Calu3 (cell line): ENCODE data around the gene TSPO2. TPM values are rescaled to one million over a fixed set of nuclear protein-coding genes. Genes with fewer than 3 reads are reported as not detected.
A peak's percentile ranks its signal among the peaks of the same experiment; 100 is the strongest.

Experiments used
- BruUV-seq: library from RNA; stranded (reverse); fragments of 400-500 nt; replicated peaks from 2 replicates; lab custom pipeline; 2021; lab: Mats Ljungman, UMichigan
- CTCF ChIA-PET: fragments of 300-600 bp; sonication (Branson Sonifier 250); formaldehyde crosslinking; loops from one replicate; lab custom pipeline; 2022; ENCODE audit warnings: antibody characterized with exemption; lab: Charles Lee
- DNase-seq: peaks from one replicate; pipeline ENCODE4 v3.0.0; 2022
- H3K27ac Mint-ChIP-seq: one replicate; pipeline ENCODE4 v1.8.0; 2022; ENCODE audit warnings: mixed read lengths; ENCODE audit not compliant: unreplicated experiment
- H3K27me3 Mint-ChIP-seq: one replicate; pipeline ENCODE4 v1.8.0; 2022; ENCODE audit warnings: mixed read lengths; ENCODE audit not compliant: unreplicated experiment
- H3K36me3 Mint-ChIP-seq: one replicate; pipeline ENCODE4 v1.8.0; 2022; ENCODE audit warnings: mild to moderate bottlenecking, moderate library complexity, mixed read lengths; ENCODE audit not compliant: insufficient read depth, unreplicated experiment
- H3K4me1 Mint-ChIP-seq: one replicate; pipeline ENCODE4 v1.8.0; 2022; ENCODE audit warnings: mild to moderate bottlenecking, low read depth, mixed read lengths; ENCODE audit not compliant: unreplicated experiment
- H3K4me3 Mint-ChIP-seq: one replicate; pipeline ENCODE4 v1.8.0; 2022; ENCODE audit warnings: mild to moderate bottlenecking, low read depth, moderate library complexity, mixed read lengths; ENCODE audit not compliant: unreplicated experiment
- H3K9me3 Mint-ChIP-seq: one replicate; pipeline ENCODE4 v1.8.0; 2022; ENCODE audit warnings: low read depth, mixed read lengths; ENCODE audit not compliant: unreplicated experiment
- intact Hi-C: fragments of 100-400 bp; cut with micrococcal nuclease; formaldehyde crosslinking; loops from one replicate; pipeline ENCODE4 v1.10.0; 2022; ENCODE audit not compliant: unreplicated experiment
- total RNA-seq: library from RNA; stranded (reverse); gene quantifications from 2 replicates; pipeline ENCODE4 v1.2.3, GENCODE V29; 2022
- TF ChIP-seq, protein P1 (sequence below): fragments of 200-600 bp; IDR thresholded peaks from one replicate; pipeline ENCODE4 v1.8.0; 2022; ENCODE audit warnings: antibody characterized with exemption; ENCODE audit not compliant: unreplicated experiment

TSPO2 gene
- total RNA-seq, 1 experiment from 2014 or later: not detected

DNA sequence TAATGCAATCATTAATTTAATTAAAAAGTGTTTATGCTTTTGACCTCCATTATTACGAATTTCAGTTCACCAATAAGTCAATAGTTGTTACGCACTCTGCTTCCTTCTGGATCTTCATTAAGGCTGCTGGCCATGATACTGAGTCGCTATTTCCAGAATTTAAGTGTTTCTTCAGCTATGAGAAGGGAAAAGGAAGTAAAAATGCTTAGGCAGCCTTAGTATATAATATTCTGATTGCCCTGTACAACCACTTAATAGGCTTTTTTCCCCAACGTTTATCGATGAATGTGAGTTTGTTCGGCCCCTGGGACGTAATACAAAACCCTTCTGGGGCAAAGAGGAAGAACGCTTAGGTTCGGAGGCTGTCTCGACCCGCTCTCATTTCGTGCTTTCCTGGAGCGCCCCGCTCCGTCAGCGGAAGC lies 29.2 kb downstream of the TSPO2 start:
- DNase-seq: no peak
- BruUV-seq: no TSS peak
- Mint-ChIP-seq H3K27me3 (no peaks in the 10 kb centered on the region), H3K27ac (peak overlapping the region; percentile 95), H3K4me3 (peak overlapping the region; percentile 83), H3K36me3 (peaks cover 58% of the 10 kb centered on the region), H3K4me1 (peaks cover 47% of the 10 kb centered on the region), H3K9me3 (no peaks in the 10 kb centered on the region)
- TF ChIP-seq, protein P1, sequence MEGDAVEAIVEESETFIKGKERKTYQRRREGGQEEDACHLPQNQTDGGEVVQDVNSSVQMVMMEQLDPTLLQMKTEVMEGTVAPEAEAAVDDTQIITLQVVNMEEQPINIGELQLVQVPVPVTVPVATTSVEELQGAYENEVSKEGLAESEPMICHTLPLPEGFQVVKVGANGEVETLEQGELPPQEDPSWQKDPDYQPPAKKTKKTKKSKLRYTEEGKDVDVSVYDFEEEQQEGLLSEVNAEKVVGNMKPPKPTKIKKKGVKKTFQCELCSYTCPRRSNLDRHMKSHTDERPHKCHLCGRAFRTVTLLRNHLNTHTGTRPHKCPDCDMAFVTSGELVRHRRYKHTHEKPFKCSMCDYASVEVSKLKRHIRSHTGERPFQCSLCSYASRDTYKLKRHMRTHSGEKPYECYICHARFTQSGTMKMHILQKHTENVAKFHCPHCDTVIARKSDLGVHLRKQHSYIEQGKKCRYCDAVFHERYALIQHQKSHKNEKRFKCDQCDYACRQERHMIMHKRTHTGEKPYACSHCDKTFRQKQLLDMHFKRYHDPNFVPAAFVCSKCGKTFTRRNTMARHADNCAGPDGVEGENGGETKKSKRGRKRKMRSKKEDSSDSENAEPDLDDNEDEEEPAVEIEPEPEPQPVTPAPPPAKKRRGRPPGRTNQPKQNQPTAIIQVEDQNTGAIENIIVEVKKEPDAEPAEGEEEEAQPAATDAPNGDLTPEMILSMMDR: no peak
- CTCF ChIA-PET: interaction anchor here (0.5 kb wide), 1 partner anchor 72 kb away, joined by 15 read pairs; no protein-coding TSS in a partner anchor
- intact Hi-C loops: loop anchor here (1.0 kb wide), 1 partner anchor 32 kb away; the partner anchor contains the start of gene UNC5CL

DNA sequence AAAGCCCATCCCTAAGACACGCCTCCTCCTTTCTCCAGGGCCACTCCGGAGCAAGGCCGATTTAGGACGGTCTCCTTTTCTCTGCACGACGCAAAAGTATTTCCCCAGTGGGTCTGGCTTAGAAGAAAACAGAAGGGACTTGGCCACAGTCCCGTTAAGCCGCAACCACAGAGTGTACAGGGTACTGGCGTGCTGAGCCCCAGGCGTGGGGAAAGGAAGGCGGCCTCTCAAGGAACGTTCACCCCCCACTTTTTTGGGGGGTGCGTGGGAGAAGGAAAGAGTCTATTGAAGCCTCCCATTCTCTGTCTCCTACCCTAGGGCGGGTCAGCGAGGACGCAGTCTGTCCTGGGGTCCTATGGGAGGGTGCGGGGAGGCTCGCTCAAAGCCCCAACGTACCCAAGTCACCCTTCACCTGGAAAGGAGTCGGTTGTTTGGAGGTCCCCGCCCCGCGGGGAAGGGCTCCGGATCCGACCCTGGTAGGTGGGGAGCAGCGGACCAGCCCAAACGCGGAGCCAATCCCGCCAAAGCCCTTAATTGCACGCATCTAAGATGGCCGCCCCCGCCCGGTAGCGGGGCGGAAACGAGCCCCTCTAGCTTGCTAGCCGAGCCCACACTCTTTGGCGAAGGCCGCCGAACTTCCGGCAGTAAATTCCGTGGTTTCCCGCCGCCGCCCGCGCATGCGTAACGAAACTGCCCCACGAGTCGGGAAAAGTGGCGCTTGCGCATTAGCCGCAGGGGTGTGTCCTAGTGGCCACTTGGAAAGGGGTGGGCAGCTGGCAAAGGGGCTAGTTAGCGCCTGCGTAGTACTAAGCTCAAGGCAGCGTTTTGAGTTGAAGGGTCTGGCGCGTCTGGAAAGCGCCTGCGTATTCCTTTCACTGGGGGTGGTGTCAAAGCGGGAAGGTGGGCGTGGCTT lies 29.9 kb downstream of the TSPO2 start, which contains the start of gene OARD1:
OARD1 (minus strand) TSS at position 434 of the 913 bp plus-strand sequence. CDS start 722 bp downstream, outside the sequence.
- no TSS peak for BruUV-seq
- peak; percentile 99 for DNase-seq
- H3K4me3 Mint-ChIP-seq: peak within 1 kb of the TSS; percentile 83
- H3K27ac Mint-ChIP-seq: peak within 1 kb of the TSS; percentile 95
- intact Hi-C loops: loop anchor here (1.0 kb wide), 1 partner anchor 33 kb away; the partner anchor contains the start of gene UNC5CL
- TF ChIP-seq, protein P1: no peak
- H3K4me1 Mint-ChIP-seq: peaks cover 40% of the 10 kb centered on the region
- no peaks in the 10 kb centered on the region for H3K9me3 Mint-ChIP-seq
- CTCF ChIA-PET: interaction anchor here (0.5 to 1.7 kb wide), 3 partner anchors 32 to 73 kb away, joined by 3 to 15 read pairs (median 13); partner anchors contain the start of gene UNC5CL
- H3K27me3 Mint-ChIP-seq: no peaks in the 10 kb centered on the region
- H3K36me3 Mint-ChIP-seq: peaks cover 51% of the 10 kb centered on the region

DNA sequence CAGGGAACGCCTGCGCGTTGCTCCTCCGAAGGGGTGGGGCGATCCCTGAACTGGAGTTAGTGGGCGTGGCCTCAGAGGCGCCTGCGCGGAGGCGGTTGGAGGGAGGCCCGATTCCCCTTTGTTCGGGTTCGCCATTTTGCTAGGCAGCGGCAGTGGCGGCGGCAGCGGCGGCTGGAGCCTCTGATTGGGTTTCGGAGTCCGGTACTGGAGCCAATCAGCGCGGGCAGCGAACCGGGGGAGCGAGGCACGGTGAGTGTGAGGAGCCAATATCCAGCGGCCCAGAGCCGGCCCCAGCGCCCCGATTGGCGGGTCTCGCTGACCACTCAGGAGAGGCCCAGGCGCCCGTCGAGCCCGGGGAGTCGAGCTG lies 30.6 kb downstream of the TSPO2 start, which contains the start of gene NFYA:
NFYA (plus strand) TSS at position 139 of the 367 bp plus-strand sequence. CDS start 6,116 bp downstream, outside the sequence.
- Mint-ChIP-seq H3K36me3 (peaks cover 50% of the 10 kb centered on the region), H3K4me3 (peak within 1 kb of the TSS; percentile 83), H3K27me3 (no peaks in the 10 kb centered on the region), H3K9me3 (no peaks in the 10 kb centered on the region), H3K4me1 (peaks cover 38% of the 10 kb centered on the region), H3K27ac (peak within 1 kb of the TSS; percentile 96)
- BruUV-seq: no TSS peak
- DNase-seq: peak; percentile 100
- intact Hi-C loops: no loop called here
- CTCF ChIA-PET: interaction anchor here (1.0 to 1.7 kb wide), 2 partner anchors 33 to 36 kb away, joined by 3 to 13 read pairs; partner anchors contain the start of gene UNC5CL
- TF ChIP-seq, protein P1: no peak

DNA sequence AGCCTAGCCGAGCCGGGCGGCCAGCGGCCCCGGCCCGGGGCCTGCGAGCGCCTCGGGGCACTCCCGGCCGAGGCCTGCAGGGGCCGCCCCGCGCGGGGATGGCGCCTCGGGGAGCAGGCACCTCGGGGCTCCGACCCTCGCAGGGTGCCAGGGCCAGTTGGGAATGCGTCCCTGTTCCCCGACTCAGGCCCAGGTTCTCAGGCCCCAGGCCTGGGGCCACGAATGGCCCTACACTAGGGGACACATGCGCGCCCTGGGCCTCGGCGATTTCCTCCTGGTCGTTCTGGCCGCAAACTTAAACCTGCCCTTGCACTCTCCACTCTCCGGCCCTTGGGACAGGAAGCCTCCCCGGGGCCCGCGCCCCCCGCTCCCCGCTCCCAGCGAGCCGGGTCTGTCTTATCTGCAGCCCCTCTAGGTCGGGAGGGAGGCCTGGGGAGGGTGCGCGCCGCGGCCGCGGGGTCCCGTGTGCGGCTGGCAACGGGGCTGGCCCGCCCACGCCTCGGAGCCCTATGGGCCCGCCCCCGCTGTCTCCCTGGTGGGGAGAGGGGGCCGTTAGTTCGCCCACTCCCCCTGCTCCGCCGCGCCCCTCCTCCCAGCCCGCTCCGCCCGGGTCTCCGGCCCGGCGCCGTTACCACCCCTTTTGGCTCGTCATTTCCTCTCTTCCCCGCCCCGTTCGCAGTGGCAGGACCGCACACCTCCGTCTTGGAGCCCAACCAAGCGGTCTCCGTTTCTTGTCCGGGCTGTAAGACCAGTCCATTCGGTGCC lies 31.1 kb downstream of the TSPO2 start:
- Mint-ChIP-seq H3K9me3 (no peaks in the 10 kb centered on the region), H3K4me3 (peak overlapping the region; percentile 83), H3K36me3 (peaks cover 46% of the 10 kb centered on the region), H3K4me1 (peaks cover 38% of the 10 kb centered on the region), H3K27me3 (no peaks in the 10 kb centered on the region), H3K27ac (peak overlapping the region; percentile 96)
- DNase-seq: peak; percentile 94
- CTCF ChIA-PET: interaction anchor here (1.0 to 1.7 kb wide), 2 partner anchors 34 to 36 kb away, joined by 3 to 13 read pairs; partner anchors contain the start of gene UNC5CL
- TF ChIP-seq, protein P1: peak; percentile 56
- intact Hi-C loops: no loop called here
- BruUV-seq: no TSS peak
